Measurements from ENCODE around the gene KRT86. TPM values are rescaled to one million over a fixed set of nuclear protein-coding genes. Genes with fewer than 3 reads are reported as not detected.
"Not testable (repeated sequence)": the region's sequence is repeated elsewhere in the genome, so short reads cannot be mapped to it uniquely, and the experiment has no call there.

The KRT86 gene
- total RNA-seq, 1 donor from 2014 or later, result not detected

GRCh38 chr12:52284562-52285171, 10.2 kb downstream of the KRT86 start:
- ATAC-seq, result no peak

GRCh38 chr12:52285172-52285745, 10.8 kb downstream of the KRT86 start:
- intact Hi-C loops (cut with micrococcal nuclease), result no loop called here
- DNase-seq (no peak), ATAC-seq (no peak)

More at GRCh38 chr12:52284562-52285171, 10.2 kb downstream of the KRT86 start:
- intact Hi-C loops (cut with micrococcal nuclease), result no loop called here
- DNase-seq, result no peak

GRCh38 chr12:52285851-52286530, 11.5 kb downstream of the KRT86 start:
- no peak for ATAC-seq
- intact Hi-C loops (cut with micrococcal nuclease), result no loop called here
- no peak for DNase-seq

- ATAC-seq; DNase-seq; intact Hi-C loops (cut with micrococcal nuclease): not testable (repeated sequence)
These were observed 12.7 kb downstream of the KRT86 start for GRCh38 chr12:52286857-52287785.

- not testable (repeated sequence) for ATAC-seq
These were observed 13.7 kb downstream of the KRT86 start for GRCh38 chr12:52287816-52288805.

GRCh38 chr12:52290483-52291134, 16.2 kb downstream of the KRT86 start:
- DNase-seq; intact Hi-C loops (cut with micrococcal nuclease); ATAC-seq: not testable (repeated sequence)

More at GRCh38 chr12:52287816-52288805, 13.7 kb downstream of the KRT86 start:
- intact Hi-C loops (cut with micrococcal nuclease); DNase-seq: not testable (repeated sequence)

GRCh38 chr12:52291267-52291935, 17.0 kb downstream of the KRT86 start, which contains the start of gene KRT81:
TSS of gene KRT81 (minus strand) at chr12:52291534. CDS start at chr12:52291465, 69 bp downstream.
- no peak for ATAC-seq
- intact Hi-C loops (cut with micrococcal nuclease), result no loop called here
- no peak for DNase-seq

- ATAC-seq (no peak), DNase-seq (no peak)
- intact Hi-C loops (cut with micrococcal nuclease), result no loop called here
These were observed 19.5 kb downstream of the KRT86 start for GRCh38 chr12:52293926-52294325.

- ATAC-seq, result no peak
- intact Hi-C loops (cut with micrococcal nuclease), result no loop called here
- DNase-seq, result no peak
These were observed 20.4 kb downstream of the KRT86 start for GRCh38 chr12:52294803-52295202.

GRCh38 chr12:52295663-52296062, 21.2 kb downstream of the KRT86 start:
- intact Hi-C loops (cut with micrococcal nuclease), result no loop called here
- no peak for ATAC-seq
- DNase-seq, result no peak

- no peak for ATAC-seq
- no peak for DNase-seq
- intact Hi-C loops (cut with micrococcal nuclease), result no loop called here
These were observed 22.2 kb downstream of the KRT86 start for GRCh38 chr12:52296572-52297215.

GRCh38 chr12:52298677-52299190, 24.3 kb downstream of the KRT86 start:
- ATAC-seq (no peak), DNase-seq (no peak)
- intact Hi-C loops (cut with micrococcal nuclease), result no loop called here

- no peak for ATAC-seq
- DNase-seq, result no peak
- intact Hi-C loops (cut with micrococcal nuclease), result no loop called here
These were observed 26.6 kb downstream of the KRT86 start for GRCh38 chr12:52300796-52301691.

- DNase-seq; ATAC-seq; intact Hi-C loops (cut with micrococcal nuclease): not testable (repeated sequence)
These were observed 27.3 kb downstream of the KRT86 start for GRCh38 chr12:52301721-52302120.

- intact Hi-C loops (cut with micrococcal nuclease); ATAC-seq; DNase-seq: not testable (repeated sequence)
These were observed 27.9 kb downstream of the KRT86 start for GRCh38 chr12:52302242-52302914.

All from left ventricle myocardium superior (tissue), 1 donor.